Measurements from ENCODE around the gene WDR13. TPM values are rescaled to one million over a fixed set of nuclear protein-coding genes. Genes with fewer than 3 reads are reported as not detected.
"Not testable (repeated sequence)": the region's sequence is repeated elsewhere in the genome, so short reads cannot be mapped to it uniquely, and the experiment has no call there.

WDR13 gene
- total RNA-seq, 1 experiment from 2014 or later: 64.2 TPM

- H3K9me3 ChIP-seq (replicated peaks): no peaks in the 10 kb centered on the region
- H3K4me1 ChIP-seq (replicated peaks): no peaks in the 10 kb centered on the region; the same call in 1 of the 2 replicates
- H3K36me3 ChIP-seq: no peaks in the 10 kb centered on the region
- no peak overlapping the region for H3K4me3 ChIP-seq
- no peak for DNase-seq (ENCODE audit: low read depth in 1 of 2, low spot score in 2 of 2)
- no peaks in the 10 kb centered on the region for H3K27me3 ChIP-seq (replicated peaks)
- H3K27ac ChIP-seq: no peak overlapping the region
These were observed 51.8 kb downstream of the WDR13 start for GRCh38 chrX:48649102-48649501.

- not testable (repeated sequence) for H3K4me1 ChIP-seq (replicated peaks); H3K27ac ChIP-seq; H3K9me3 ChIP-seq (replicated peaks); DNase-seq (ENCODE audit: low read depth in 1 of 2, low spot score in 2 of 2); H3K27me3 ChIP-seq (replicated peaks); H3K36me3 ChIP-seq; H3K4me3 ChIP-seq
These were observed 54.8 kb downstream of the WDR13 start for GRCh38 chrX:48652055-48652579.

- not testable (repeated sequence) for H3K27ac ChIP-seq; H3K27me3 ChIP-seq (replicated peaks); DNase-seq (ENCODE audit: low read depth in 1 of 2, low spot score in 2 of 2); H3K9me3 ChIP-seq (replicated peaks); H3K4me1 ChIP-seq (replicated peaks); H3K36me3 ChIP-seq; H3K4me3 ChIP-seq
These were observed 57.5 kb downstream of the WDR13 start for GRCh38 chrX:48654746-48655145.

Other genes starting within 250 kb of the WDR13 start
- not detected in 2 replicates for gene SSX3, start 240.8 kb upstream of the WDR13 start, total RNA-seq (2014; rRNA removed; shearing (Covaris generic))
- gene SSX4, start 214.0 kb upstream of the WDR13 start, total RNA-seq (2014; rRNA removed; shearing (Covaris generic)): 0.11 TPM in 1 of 2 replicates, not detected in the other
- gene SSX4B, start 185.5 kb upstream of the WDR13 start, total RNA-seq (2014; rRNA removed; shearing (Covaris generic)): 0.11 TPM in 1 of 2 replicates, not detected in the other
- gene SLC38A5, start 127.2 kb upstream of the WDR13 start, total RNA-seq (2014; rRNA removed; shearing (Covaris generic)): 0.16 TPM in 1 of 2 replicates, not detected in the other
- gene FTSJ1, start 121.3 kb upstream of the WDR13 start, total RNA-seq (2014; rRNA removed; shearing (Covaris generic)): 67.5 and 122 TPM in 2 replicates
- gene PORCN, start 88.5 kb upstream of the WDR13 start, total RNA-seq (2014; rRNA removed; shearing (Covaris generic)): 13.3 and 25.2 TPM in 2 replicates
- 76.1 and 101 TPM in 2 replicates for gene EBP, start 75.7 kb upstream of the WDR13 start, total RNA-seq (2014; rRNA removed; shearing (Covaris generic))
- 6.5 and 24.1 TPM in 2 replicates for gene TBC1D25, start 57.8 kb upstream of the WDR13 start, total RNA-seq (2014; rRNA removed; shearing (Covaris generic))
- 228 and 314 TPM in 2 replicates for gene RBM3, start 23.0 kb upstream of the WDR13 start, total RNA-seq (2014; rRNA removed; shearing (Covaris generic))
- not detected in 2 replicates for gene WAS, start 86.3 kb downstream of the WDR13 start, total RNA-seq (2014; rRNA removed; shearing (Covaris generic))
- 9.4 and 17.6 TPM in 2 replicates for gene SUV39H1, start 99.2 kb downstream of the WDR13 start, total RNA-seq (2014; rRNA removed; shearing (Covaris generic))
- not detected in 2 replicates for gene GLOD5, start 164.3 kb downstream of the WDR13 start, total RNA-seq (2014; rRNA removed; shearing (Covaris generic))
- gene GATA1, start 189.1 kb downstream of the WDR13 start, total RNA-seq (2014; rRNA removed; shearing (Covaris generic)): not detected in 2 replicates
- 47.9 and 77.7 TPM in 2 replicates for gene HDAC6, start 204.6 kb downstream of the WDR13 start, total RNA-seq (2014; rRNA removed; shearing (Covaris generic))
- not detected in 2 replicates for gene ERAS, start 229.0 kb downstream of the WDR13 start, total RNA-seq (2014; rRNA removed; shearing (Covaris generic))
- 2.7 and 3.2 TPM in 2 replicates for gene PCSK1N, start 238.1 kb downstream of the WDR13 start, total RNA-seq (2014; rRNA removed; shearing (Covaris generic))

Data from SJSA1 (cell line).